NCI-H2029 treated with DMSO at 0.1 percent for 48 hours (cell line): ENCODE measurements around the gene PIP5K1A.
"Not testable (repeated sequence)": the region's sequence is repeated elsewhere in the genome, so short reads cannot be mapped to it uniquely, and the experiment has no call there.

Experiments
- DNase-seq: peaks from one replicate; lab custom pipeline; 2025; lab: John Stamatoyannopoulos, UW

The PIP5K1A gene, protein sequence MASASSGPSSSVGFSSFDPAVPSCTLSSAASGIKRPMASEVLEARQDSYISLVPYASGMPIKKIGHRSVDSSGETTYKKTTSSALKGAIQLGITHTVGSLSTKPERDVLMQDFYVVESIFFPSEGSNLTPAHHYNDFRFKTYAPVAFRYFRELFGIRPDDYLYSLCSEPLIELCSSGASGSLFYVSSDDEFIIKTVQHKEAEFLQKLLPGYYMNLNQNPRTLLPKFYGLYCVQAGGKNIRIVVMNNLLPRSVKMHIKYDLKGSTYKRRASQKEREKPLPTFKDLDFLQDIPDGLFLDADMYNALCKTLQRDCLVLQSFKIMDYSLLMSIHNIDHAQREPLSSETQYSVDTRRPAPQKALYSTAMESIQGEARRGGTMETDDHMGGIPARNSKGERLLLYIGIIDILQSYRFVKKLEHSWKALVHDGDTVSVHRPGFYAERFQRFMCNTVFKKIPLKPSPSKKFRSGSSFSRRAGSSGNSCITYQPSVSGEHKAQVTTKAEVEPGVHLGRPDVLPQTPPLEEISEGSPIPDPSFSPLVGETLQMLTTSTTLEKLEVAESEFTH

DNA sequence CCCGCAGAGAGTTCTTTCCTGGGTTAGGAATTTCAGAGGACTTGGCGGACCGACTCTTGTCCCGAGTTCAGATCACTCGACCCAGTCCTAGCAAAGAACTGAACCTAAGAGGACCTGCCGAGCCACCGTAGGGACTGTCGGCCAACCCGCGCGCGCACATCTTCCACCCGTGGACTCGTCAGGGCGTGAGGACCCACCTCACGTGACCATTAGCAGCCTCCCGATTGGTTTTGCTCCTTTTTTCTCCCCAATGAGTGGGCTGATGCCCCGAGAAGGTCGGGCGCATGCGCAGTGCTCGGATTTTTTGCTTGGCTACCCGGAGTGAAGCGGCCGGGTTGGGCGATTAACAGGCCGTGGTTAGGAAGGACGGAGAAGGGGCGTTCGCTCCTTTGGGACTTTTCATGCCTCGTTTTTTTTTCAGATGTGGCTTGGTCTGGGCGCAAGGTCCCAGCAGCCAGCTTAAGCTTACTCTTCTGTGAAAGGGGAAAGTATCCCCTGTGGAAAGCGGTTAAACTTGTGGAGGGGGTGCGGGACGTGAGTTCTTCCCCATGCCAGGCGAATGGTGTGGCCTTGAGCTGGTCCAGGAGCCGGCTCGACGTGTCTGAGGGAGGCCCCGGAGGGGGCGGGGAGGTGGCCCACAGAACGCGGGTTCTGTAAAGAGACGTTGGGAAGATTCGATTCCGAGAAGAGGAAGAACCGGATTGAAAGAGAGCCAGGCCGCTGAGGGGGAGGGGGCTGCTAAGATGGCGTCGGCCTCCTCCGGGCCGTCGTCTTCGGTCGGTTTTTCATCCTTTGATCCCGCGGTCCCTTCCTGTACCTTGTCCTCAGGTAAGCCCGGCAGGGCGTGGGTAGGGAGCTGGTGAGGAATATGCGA lies at the start of gene PIP5K1A:
Gene PIP5K1A (plus strand): TSS at position 299 of the 874 bp plus-strand sequence. CDS start 445 bp downstream, at position 744.
- peak; percentile 92 for DNase-seq

- no peak for DNase-seq
Measured at GRCh38 chr1:151156515-151156819, 41.9 kb upstream of the PIP5K1A start, which contains the start of gene TNFAIP8L2. Gene TNFAIP8L2, plus strand, starts transcription at chr1:151156649. Its CDS starts 2,049 bp downstream, at chr1:151158698.

- DNase-seq = no peak
Measured at GRCh38 chr1:151157067-151157531, 41.3 kb upstream of the PIP5K1A start.

GRCh38 chr1:151158326-151158725 lies 40.0 kb upstream of the PIP5K1A start:
- no peak for DNase-seq

- DNase-seq = no peak
Measured at GRCh38 chr1:151158751-151159251, 39.6 kb upstream of the PIP5K1A start.

GRCh38 chr1:151159373-151159772 lies 39.0 kb upstream of the PIP5K1A start:
- no peak for DNase-seq

- no peak for DNase-seq
Measured at GRCh38 chr1:151164732-151165280, 33.5 kb upstream of the PIP5K1A start.

DNA sequence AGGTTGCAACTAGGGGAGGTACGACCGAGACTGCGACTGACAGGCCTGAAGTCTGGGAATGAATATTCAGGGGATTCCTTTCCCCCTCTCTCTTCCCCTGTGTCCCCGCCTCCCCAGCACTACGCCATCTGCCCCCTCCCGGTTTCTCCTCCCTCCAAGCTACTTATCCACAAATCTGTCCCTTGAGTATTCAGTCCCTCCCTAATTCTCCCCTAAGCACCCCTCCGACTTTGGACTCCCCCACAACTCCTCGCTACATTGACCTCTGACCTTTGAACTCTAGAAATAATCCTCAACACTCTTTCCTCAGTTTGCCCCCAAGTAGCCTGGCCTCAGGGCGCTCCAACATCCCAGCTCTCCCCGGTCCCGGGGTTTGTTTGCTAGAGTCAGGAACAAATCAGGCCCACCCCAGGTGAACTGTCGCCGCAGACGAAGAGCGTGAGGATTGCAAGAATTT lies 33.0 kb upstream of the PIP5K1A start:
- no peak for DNase-seq

DNA sequence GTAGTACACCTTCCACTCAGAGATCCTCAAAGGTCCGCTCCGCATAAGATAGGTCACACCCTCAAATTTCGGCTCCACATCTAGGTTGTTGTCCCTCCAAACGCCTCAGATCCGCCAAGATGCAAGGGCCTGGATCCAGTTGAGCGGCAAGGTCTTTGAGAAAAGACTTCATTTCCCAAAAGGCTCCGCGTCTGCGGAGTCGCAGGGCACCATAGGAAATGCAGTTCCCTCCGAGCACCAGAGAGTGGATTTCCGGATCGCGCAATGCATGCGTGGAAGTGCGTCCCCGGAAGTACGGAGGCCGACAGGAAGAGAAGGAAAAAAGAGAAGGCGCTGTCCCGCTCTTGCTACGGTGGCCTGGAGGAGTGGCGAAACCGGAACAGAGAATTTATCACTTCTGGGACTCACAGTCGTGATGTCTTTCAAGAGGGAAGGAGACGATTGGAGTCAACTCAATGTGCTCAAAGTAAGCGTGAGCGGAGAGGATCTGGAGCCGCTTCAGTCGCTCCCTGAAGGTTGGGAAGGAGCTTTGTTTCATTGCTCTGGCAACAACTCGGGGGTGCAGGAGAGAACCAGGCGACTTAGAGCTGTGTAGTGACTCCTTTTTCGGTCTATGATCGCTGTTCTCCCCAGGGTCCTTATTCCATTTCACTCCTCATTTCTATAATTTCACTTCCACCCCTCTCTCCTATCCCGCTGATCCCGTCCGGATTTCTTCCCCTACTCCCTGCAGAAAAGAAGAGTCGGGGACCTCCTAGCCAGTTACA lies 32.4 kb upstream of the PIP5K1A start, which contains the start of the genes LYSMD1 and SCNM1:
Gene LYSMD1 (minus strand): TSS at position 165 of the 767 bp plus-strand sequence. CDS start 644 bp downstream, outside the sequence.
Gene SCNM1 (plus strand): TSS at position 407 of the 767 bp plus-strand sequence. CDS start 9 bp downstream, at position 416.
- peak; percentile 83 for DNase-seq

- DNase-seq = no peak
Measured at GRCh38 chr1:151166505-151166956, 31.8 kb upstream of the PIP5K1A start.

GRCh38 chr1:151167116-151167515 lies 31.2 kb upstream of the PIP5K1A start:
- DNase-seq = no peak

- no peak for DNase-seq
Measured at GRCh38 chr1:151171190-151171589, 27.2 kb upstream of the PIP5K1A start.

GRCh38 chr1:151175041-151175741 lies 23.2 kb upstream of the PIP5K1A start:
- DNase-seq = no peak

DNA sequence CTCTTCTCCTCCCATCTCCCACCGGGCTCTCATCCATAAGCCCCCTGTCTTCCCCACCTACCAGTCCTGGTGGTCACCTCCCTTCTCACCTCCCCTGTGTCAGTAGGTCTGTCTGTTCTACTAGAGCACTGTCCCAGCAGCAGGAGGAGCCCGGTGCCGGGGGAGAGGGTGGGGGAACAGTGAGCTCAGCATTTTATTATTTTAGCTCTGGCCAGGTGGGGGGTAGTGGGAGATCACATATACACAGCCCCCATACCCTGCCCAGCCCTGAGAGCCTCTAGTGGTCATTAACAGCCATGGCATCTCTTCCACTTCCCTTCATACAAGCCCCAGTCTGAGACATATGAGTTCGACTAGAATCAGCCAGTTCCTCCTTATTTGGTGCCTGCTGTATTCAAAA lies 22.5 kb upstream of the PIP5K1A start, which contains the start of gene TMOD4:
Gene TMOD4 (minus strand): TSS at position 119 of the 400 bp plus-strand sequence. CDS start 1,106 bp downstream, outside the sequence.
- DNase-seq = no peak

DNA sequence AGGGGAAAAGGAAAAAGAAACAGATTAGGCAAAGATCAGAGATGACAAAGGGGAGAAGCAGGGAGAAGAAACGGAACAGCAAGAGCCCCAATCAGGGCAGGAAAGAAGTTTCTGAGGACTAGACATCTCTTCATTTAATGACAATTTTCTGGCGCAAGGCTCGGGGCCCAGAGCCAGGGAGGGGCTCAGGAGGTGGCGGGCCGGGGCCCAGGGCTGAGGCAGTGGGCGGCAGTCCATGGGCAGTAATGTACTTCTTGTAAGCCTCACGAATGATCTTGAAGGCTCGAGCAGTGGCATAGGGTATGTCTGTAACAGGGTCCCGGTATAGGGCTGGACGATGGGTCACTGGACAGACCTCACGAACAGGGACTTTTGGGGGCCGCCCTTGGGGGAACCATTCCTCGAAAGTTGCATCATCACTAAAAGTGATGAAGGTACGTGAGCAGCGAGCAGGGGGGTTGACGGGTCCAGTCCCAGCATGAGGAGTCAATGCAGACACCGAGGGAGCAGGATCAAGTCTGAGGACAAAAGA lies 21.8 kb upstream of the PIP5K1A start:
- DNase-seq = no peak

DNA sequence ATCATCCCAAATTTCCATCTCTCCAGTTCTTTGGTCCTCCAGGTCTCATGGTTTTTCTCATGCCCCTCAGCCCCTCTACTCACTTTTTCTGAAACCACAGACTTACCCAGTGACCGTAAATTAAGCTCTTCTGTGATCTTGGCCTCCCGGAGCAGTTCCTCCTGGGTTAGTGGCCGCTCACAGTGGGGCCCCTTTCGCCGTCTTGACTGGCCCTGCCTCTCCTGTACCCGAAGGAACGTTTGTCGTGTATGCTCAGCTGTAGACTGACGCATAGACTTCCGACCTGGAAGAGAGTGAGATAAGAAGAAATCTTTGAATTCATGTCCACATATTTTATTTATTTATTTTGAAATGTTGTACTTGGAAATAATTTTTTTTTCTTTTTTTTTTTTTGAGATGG lies 14.1 kb upstream of the PIP5K1A start:
- no peak for DNase-seq

- no peak for DNase-seq
Measured at GRCh38 chr1:151187205-151187604, 11.1 kb upstream of the PIP5K1A start.

- DNase-seq = not testable (repeated sequence)
Measured at GRCh38 chr1:151188667-151189066, 9.7 kb upstream of the PIP5K1A start.

DNA sequence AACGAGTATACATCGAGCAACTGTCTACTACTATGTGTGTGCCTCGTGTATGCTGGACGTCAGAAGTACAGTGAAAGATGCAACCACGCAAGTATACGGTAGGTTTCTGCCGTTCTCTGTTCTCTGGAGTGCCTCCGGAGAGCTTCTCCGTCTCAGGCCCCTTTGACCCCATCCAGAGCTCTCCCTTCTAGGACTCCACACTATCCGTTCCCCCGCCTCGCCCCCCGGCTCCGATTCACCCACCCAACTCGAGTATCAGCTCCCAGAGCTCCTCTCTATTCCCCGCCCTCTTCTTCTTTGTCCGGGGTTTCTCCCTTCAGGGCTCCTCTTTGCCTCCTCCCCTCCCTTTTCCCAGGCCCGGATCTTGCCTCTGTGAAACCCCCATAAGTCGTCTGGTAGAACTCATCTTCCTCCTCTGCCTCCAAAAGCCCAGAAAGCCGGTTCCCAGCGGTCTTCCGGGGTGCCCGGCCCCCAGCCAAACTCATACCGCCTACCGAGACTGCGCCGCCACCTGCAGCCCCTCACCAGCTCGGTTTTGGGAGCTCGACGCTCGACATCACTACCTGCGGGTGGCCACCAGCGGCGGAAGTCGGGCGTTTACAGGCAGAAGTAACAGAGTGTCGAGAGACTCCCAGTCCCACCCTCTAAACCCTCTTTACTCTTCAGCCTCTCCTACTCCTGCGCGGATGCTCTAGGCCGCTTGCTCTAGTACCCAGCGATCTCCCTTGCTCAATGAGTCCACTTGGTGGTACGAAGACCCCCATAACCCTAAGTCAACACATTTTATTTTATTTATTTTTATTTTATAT lies 8.5 kb upstream of the PIP5K1A start, which contains the start of gene VPS72:
Gene VPS72 (minus strand): TSS at position 561 of the 809 bp plus-strand sequence. CDS start 76 bp downstream, at position 485.
- peak; percentile 85 for DNase-seq
